Breast epithelium (tissue), 3 donors: ENCODE measurements around the gene PNPT1.

ENCODE experiments used
- POLR2A ChIP-seq: fragments of 450-650 bp; IDR thresholded peaks from one replicate; pipeline ENCODE4 v1.6.1; 2016; ENCODE audit warnings: antibody characterized with exemption, mild to moderate bottlenecking, moderate library complexity
- POLR2AphosphoS5 ChIP-seq, 3 donors: sonication (generic); formaldehyde crosslinking; IDR thresholded peaks; one replicate each; pipeline ENCODE4 v1.6.1; 2017; ENCODE audit warnings: antibody characterized with exemption in 3 of 3
- TF ChIP-seq, protein P1 (sequence below), 3 donors: fragments of 450-650 bp; IDR thresholded peaks; one replicate each; pipeline ENCODE4 v1.5.1; 2016 to 2017; ENCODE audit warnings: antibody characterized with exemption in 3 of 3, mild to moderate bottlenecking in 3 of 3, moderate library complexity in 3 of 3

DNA sequence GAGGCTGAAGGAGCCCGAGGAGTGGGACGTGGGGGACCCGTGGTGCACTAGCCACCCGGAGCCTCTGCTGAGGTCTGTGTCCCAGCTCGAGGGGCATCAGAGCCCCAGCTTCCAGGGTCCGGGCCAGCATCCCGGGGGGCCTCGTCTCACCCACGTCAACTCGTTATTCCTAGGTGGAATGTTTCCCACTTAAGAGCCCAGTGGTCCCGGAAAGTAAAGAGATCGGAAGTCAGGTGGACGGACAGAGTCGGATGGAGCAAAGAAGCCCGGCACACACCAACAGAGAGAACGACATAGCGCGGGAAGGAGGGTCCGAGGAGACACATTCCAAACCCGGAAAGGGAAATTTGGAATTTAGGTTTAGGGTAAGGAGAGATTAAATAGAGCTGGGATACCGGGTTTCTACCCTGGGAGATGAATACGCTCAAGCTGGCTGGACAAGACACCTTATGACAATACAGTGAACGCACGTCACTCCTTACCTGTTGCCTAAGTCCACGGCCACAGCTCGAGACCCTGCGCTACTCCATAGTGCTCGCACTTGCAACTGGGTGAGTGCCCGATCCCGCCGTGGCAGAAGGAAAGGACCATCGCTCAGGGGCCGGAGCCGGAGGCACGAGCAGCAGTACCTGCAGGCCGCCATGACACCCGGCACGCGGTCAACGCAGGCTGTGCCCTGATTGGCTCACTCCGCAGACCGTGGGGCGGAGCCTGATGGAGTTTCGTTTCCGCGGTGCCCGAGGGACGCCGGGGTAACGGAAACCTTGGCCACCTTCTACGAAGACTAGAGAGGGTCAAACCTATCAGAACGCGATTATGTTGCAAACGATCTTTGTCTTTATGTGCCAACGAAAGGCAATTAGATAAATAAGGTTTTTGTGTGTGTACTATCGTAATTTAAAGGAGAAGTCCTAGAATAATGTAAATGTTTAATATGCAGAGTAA, at the start of gene PNPT1:
- TF ChIP-seq POLR2A: no peak
- TF ChIP-seq, protein P1, sequence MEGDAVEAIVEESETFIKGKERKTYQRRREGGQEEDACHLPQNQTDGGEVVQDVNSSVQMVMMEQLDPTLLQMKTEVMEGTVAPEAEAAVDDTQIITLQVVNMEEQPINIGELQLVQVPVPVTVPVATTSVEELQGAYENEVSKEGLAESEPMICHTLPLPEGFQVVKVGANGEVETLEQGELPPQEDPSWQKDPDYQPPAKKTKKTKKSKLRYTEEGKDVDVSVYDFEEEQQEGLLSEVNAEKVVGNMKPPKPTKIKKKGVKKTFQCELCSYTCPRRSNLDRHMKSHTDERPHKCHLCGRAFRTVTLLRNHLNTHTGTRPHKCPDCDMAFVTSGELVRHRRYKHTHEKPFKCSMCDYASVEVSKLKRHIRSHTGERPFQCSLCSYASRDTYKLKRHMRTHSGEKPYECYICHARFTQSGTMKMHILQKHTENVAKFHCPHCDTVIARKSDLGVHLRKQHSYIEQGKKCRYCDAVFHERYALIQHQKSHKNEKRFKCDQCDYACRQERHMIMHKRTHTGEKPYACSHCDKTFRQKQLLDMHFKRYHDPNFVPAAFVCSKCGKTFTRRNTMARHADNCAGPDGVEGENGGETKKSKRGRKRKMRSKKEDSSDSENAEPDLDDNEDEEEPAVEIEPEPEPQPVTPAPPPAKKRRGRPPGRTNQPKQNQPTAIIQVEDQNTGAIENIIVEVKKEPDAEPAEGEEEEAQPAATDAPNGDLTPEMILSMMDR (IDR thresholded peaks at IDR 0.05): no peak
- TF ChIP-seq POLR2AphosphoS5 (IDR thresholded peaks at IDR 0.05): peak in 2 of 3 donors; percentile 68 to 81
